ENCODE data around the gene MYMK.

The MYMK gene

DNA sequence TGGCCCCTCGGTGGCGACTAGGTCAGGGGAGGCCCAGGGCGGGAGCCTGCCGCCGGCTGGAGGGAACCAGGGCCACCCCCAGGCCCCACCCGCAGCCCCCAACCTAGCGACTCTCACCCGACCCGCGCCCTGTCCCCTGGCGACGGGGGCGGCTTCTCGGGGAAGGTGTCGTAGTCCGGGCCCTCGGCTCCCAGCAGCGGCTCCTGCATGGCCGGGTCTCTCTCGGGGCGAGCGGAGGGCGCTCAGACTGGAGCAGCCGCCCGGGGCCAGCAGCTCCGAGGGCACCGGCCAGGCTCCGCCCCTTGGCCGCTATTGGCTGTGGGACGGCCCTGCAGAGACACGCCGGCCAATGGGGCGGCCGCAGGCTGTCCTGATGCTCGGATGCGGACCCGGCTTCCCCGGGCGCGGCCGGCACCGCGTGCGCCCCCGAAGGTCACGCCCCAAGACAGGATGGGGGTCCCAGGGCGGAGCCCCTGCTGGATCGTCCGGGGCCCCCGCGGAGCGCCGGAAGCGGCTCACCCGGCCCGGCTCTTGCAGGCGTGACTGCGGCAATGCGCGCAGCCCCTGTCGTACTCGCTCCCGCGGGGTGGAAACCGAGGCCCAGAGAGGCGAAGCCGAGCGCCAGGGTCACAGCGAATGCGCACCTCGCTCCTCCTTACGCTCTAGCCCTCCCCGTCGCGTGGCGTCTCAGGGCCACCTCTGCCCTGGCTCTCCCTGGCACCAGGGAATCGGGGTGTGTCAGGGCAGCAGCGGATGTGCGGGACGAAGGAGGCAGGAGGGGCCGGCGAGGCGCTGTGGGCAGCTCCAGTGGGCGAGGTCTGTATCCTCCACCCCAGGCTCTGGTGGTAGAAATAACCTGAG lies 45.7 kb downstream of the MYMK start, which contains the start of gene SLC2A6:
Gene SLC2A6, minus strand, starts transcription at position 249 of the 861 bp plus-strand sequence. Its CDS starts 40 bp downstream, at position 209.
- peak; percentile 83 for DNase-seq

DNA sequence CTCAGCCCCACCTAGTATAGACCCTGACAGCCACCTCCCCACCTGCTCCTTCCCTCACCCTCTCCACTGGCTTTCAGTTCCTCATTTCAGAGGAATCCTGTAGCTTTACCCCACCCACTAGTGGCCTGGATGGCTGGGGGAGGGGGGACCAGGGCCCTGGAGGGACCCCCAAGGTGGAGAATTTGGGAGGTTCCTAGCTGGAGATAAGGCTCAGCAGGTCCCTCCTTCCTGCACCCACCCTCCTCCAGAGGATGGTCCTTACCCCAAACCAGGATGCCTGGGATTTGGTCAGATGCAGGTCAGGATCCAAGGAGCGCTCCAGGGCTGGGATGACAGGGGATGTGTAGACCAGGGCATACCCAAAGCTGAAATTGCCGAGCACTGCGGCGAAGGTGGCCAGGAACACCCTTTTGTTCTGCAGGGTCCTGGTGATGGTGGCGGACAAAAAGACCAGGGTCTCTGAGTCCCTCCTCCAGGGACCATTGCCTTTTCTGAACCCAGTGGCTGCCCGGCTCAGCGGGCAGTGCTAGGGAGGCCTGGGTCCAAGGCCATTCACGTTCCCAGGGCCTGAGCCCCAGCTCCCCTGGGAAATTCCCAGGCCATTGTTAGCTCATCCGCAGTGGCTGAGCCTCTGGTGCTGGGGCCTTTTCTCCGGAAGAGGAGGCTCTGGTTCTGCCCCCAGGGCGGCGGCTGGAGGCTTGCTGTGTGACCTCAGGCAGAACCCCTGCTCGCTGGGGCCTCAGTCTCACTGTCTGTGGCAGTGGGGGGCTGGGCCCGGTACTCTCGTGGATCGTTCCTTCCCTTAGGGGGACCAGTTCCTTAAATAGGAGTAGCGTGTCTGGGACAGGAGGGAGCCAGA lies 46.5 kb downstream of the MYMK start:
- no peak for DNase-seq

DNA sequence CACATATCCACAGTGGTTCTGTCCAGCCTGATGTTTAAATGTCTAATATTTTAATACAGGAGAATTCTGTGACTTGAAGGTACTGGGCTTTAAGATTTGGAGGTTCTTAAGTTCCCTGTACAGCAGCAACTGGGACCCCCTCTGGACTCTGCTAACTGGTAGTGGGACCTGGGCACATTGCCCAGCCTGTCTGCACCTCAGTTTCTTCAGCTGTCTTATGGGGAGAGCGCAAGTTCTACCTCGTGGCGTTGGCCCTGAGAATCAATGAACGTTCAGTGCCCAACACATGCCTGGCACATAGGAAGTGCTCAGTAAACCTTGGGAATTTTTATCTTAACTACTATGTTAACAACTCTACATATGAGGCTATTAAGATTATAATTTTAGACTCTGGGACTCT lies 47.3 kb downstream of the MYMK start:
- DNase-seq = no peak

DNA sequence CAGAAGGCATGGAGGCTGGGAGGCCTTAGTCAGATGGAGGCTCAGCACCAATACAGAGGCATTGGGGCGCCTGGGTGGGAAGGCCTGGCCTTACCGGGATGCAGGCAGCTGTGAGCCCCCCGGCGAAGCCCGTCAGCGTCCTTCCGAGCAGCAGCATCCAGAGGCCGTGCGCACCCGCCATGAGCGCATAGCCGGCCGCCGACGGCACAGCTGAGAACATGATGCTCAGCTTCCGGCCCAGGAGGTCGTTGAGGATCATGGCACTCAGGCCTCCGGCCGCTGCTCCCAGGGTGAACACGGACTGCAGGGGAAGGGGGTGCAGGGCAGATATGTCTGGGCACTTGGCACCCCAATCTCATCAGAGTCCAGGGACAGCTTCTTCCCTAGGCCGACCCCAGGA lies 47.8 kb downstream of the MYMK start:
- DNase-seq = no peak

DNA sequence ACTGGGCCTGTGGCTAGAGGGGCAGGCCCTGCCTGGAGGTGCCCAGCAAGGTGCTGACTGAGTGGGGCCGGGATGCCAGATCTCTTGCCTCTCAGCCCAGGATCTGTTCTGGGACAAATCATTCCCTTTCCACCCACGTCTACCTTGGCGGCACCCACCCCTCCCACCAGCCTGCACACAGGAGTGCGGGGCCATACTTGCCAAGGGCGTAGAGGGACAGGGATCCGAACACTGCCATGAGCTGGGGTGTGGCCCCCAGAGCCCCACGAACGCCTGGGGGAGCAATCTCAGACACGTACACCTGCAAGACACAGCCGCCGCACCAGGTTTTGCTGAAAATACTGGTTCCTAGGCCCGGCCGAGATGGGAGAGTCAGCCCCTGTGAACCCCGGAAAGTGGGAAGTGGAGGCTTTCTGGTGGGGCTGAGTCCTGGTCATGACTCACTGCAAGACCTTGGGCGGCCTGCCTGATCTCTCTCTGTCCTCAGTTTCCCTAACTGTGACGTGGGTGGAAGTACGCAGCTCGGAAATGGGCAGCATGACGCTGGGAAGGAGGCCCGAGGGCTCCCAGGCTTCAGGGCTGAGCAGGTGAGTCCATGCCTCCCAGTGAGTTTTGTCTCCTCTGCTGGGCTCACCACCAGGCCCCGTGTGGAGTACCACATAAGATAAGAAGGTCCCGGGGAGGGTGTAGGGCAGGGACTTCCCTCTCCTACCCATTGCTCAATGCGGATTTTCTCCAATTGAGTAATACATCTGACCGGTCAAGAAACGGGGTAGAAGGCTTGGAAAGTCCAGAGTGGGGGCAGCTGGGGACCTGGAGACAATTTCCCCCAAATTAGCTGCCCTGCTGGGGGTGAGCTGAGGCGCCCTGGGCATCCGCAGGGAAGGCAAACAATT lies 48.5 kb downstream of the MYMK start:
- no peak for DNase-seq

DNA sequence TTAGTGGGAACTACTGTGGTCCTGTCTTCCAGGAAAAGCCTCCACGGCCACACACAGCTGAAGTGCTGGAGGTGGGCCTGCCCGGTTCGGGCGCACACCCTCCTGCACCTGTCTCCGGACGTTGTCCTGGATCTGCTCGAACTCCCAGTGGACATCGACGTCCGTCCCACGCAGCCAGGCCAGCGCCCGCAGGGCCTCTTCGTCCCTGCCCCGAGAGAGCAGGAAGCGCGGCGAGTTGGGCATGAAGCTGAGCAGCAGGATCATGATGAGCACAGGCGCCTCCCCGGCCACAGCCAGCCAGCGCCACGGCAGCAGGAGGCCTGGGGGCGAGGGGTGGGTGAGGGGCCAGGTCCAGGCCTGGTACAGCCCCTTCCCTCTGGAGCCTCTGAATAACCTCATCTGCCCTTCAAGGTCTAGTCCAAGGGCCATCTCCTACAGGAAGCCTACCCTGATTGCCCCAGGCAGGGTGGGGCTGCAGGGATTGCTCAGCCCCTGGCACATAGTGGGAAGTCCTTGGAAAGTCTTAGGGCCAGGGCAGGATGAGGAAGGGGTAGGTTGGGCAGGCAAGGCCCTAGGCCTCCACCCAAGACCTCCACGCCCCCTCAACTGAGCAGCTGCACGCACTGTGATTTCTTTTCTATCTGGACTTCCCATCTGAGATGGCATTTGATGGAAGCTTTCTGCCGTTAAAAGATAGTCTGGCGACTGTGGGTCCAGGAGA lies 49.3 kb downstream of the MYMK start:
- no peak for DNase-seq

DNA sequence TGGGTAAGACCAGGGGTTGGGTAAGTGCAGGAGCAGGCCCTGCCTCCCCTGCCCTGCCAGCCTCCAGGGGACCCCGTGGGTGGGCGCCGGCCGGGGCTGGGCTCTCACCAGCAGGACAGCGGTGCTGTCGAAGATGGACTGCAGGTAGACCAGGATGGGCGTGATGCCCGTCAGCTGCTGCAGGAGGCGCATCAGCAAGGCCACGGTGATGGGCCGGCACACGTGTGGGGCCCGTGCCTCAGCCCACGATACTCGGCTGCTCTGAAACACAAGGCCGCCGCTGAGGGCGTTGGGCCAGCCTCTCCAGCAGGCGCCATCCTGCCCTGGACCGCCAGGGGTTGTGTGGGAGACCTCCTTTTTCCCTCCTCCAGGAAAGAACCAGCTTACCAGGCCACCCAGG lies 49.9 kb downstream of the MYMK start:
- no peak for DNase-seq

DNA sequence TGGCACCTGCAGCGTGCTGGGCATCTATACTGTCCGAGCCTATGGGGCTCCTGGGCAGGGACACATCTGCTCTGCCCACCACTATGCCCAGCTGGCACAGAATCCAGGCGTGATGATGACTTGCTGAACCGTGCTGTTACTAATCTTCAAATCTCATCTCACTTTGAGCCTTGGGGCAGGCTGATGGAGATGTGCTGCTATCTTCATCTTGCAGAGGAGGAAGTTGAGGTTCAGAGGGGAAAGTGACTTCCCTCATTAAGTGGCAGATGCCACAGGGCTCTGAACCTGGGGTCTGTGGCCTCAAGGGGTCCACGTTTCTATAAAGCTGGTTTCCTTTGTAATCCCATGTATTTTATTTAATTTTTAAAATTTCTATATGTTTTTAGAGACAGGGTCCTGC lies 50.5 kb downstream of the MYMK start:
- DNase-seq = no peak

DNA sequence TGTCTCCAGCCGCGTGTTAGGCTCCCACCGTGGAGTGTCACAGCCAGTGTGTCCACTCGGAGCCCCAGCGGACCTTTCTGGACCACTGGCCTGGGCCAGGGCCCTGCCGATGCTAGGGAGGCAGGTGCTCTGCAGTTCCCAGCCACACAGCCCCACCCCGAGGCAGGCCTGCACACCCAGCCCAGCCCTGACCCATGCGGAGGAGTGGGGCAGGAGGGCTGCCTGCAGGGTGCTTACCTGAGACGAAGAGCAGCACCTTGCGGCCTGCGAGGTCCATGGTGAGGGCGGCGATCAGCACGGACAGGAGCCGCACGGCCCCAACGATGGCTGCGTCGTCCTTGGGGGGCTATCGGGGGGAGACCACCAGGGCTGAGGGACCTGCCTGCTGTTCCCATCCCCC lies 51.0 kb downstream of the MYMK start:
- no peak for DNase-seq

DNA sequence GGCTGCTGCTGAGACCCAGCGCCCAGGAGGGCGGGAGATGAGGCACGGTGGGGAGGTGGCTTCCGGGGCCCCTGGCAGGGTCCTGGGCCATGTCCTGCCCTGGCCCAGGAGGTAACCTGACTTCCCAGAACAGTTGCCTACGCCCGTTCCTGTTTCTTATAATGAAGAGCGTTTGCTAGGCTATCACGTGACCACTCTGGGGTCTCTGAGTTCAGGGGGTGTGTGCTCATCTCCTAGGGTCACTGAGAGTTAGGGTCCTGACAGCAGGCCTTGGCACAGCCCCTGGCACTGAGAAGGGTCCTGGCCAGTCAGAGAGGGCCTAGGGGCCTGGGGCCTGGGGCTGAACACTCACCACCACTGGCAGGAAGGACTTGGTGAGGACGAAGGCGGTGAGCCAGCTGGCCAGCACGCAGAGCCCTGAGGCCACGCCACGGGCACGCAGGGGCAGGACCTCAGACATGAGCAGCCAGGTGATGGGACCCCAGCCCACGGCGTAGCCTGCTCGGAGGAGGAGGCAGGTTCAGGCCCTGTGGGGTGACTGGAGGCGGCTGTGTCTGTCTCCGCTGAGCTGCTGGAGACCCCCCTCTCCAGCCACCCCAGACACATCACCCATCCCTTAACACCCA lies 51.9 kb downstream of the MYMK start:
- no peak for DNase-seq

DNA sequence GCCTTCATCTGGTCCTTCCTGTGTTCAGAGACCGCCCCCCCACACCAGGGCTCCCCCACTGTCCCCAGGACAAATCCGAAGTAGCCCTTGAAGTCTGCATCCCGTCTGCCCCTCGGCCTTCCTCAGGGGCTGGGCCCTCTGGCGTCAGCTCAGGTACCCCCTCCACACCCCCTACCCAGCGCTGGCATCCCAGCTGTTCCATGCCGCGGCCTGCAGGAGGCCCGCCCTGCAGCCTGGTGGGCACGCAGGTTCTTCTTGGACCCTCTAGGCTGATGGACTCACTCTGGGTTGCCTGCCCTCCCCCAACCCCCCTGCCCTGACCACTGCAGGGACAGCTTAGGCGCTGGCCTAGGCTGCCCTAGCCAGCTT lies 52.5 kb downstream of the MYMK start:
- no peak for DNase-seq

DNA sequence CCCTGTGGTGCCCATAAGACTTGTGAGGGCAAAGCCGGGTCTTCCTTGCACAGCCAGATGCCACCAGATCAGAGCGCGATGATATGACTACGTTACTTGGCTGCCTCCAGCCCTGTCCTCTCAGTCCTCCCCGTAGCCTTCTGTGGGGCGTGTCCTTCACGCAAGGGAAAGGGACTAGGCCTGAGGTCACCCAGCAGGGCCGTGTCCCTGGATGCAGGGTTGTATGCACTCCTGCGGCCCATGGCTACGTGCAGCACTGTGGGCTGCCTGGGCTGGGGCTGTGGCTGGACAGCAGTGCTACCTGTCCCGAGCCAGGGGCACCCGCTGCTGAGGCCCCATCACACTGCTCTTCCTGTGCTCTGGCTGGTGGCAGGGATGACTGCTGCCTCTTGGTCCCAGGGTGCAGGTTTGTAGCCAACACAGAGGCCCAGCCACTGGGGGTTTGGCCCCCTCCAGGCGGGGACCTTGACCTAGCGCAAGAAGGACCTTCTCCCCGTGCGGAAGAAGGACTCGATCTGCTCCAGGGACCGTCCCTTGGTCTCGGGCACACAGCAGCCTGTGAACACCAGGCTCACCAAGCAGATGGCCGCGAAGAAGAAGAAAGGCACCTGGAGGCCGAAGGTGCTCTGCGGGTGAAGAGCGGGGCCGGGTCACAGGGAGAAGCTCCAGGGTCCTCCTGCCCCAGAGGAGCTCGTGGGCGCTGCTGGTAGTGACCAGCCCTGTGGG lies 53.0 kb downstream of the MYMK start:
- DNase-seq = no peak

DNA sequence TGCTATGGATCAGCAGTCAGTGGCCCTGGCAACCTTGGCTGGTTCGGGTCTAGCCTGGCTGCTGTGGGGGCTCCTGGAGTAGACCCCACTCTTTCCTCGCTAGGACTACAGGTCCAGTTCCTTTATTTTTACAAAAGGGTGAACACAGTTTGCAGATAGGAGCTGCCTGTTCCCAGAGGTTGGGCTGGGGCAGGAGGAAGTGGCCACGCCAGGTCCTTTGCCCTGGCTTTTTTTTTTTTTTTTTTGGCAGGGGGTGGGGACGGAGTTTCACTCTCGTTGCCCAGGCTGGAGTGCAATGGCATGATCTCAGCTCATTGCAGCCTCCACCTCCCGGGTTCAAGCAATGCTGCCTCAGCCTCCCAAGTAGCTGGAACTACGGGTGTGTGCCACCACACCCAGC lies 53.8 kb downstream of the MYMK start:
- no peak for DNase-seq

DNA sequence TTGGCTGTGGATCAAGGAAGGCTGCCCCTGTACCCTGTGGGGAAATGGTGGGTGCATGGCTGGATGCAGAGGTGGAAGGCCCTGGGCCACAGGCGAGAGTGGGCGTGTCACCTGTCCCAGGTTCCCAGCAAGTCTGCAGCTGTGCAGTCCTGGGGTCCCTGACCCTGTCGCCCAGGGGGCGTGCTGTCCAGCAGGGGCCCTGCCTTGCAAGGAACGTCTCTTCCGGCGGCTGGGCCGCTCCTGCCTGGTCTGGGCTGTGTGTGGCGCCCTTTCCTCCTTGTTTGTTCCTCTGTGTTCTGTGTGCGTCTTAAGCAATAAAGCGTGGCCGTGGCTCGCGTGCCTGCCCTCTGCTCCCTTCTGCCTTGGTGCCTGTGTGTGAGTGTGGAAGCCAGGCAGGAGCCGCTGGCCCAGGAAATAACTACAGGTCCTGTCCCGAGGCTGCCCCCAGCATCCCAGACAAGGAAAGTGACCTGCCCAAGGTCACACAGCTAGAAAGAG lies 54.3 kb downstream of the MYMK start:
- DNase-seq = no peak

DNA sequence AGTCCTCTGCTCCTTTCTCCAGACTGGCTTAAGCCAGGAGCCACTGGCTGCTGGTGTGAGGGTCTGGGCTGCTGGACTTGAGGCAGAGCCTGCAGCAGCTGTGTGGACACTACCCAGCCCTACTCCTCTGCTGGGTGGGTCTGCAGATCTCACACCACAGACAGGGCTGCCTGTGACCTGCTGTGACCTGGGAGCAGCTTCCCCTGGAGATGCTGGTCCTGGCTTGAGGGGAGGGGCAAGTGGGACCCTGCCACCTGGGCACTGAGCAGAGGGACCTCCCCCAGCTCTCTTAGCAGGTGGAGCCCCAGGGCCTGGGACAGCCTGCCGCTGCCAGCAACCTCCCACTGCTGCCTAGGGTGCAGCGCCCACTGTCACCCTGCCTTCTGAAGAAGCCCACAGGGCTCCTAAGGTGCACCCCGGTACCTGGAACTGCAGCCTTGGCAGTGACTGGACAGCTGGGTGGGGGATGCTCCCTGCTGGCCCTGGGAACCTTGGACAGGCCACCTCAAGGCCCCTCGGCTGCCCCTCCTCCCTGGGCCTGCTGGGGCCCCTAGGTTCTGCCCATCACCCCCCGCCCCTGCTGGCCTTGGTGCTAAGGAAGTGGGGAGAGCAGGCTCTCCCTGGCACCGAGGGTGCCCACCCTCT lies 55.9 kb downstream of the MYMK start:
- no peak for DNase-seq

DNA sequence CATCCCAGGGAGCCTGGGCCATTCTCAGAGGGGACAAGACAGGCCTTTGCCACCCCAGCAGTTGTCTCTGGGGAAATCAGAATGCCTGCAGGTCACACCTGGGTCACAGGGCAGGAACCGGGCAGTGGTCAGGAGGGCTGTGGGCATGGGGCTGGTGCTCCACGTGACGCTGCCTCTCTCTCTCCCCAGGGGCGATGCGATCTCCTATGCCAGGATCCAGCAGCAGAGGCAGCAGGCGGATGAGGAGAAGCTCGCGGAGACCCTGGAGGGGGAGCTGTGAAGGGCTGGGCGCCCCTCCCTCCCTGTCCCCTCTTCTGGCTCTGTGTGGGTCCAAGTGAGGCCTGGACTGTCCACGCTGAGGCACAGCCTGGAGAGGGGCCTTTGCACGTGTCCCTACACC lies 56.4 kb downstream of the MYMK start:
- no peak for DNase-seq

DNA sequence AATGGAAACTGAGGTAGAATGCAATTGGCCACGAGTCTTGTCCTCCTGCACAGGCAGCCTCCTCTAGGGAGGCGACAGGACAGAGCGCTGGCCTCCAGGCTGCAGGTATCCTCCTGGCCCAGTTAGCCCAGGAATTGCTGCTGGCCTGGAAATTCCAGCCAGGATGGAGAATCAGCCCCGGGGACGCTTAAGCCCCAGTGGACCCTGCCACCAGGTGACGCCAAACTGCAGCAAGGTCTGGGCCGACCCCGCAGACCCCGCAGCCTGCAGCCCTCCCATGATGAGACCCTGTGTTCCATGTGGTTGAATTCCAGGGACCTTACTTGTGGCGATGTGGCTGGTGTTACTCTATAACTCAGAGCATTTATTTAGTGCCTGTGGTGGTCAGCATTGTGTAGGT lies 57.7 kb downstream of the MYMK start:
- no peak for DNase-seq

DNA sequence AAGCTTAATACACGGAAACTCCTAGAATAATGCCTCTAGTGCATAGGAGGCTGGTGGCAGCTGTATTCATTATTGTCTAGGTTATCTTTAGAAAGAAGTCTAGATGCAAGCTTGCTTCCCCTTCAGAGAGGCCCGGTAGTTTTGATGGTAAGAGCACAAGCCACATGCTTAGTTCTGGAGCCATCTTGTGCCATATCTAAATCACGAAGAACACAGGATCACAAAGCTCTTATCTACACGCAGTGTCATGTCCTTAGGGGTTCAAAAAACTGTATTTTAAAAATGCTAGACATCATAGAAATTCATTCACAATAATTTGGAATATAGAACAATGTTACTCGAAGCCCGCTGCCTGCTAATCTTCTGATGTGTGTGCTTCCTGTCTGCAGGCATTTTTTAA lies 58.8 kb downstream of the MYMK start:
- no peak for DNase-seq

DNA sequence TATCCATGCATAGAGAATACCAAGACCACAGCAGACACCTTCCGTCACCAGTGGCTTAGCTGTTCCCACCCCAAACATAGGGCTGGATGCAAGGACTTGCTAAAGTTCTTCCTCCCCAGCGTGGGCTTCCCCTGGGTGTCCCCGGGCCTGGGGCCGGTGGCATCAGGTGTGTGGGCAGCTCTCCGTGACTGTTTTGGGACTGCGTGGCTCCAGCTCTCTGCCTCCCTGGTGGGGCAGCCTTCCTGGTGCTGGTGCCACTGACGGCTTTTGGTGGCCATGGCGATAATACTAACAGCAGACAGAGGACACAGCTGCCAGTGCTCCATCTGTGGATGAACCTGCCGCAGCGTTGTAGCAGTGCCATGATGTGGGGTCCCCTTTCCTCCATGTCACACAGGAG lies 60.1 kb downstream of the MYMK start:
- no peak for DNase-seq
